ENCODE data around the gene NUBP2. TPM values are rescaled to one million over a fixed set of nuclear protein-coding genes. Genes with fewer than 3 reads are reported as not detected.

Gene NUBP2
- total RNA-seq, 1 experiment from 2014 or later: 89.2 TPM

DNA sequence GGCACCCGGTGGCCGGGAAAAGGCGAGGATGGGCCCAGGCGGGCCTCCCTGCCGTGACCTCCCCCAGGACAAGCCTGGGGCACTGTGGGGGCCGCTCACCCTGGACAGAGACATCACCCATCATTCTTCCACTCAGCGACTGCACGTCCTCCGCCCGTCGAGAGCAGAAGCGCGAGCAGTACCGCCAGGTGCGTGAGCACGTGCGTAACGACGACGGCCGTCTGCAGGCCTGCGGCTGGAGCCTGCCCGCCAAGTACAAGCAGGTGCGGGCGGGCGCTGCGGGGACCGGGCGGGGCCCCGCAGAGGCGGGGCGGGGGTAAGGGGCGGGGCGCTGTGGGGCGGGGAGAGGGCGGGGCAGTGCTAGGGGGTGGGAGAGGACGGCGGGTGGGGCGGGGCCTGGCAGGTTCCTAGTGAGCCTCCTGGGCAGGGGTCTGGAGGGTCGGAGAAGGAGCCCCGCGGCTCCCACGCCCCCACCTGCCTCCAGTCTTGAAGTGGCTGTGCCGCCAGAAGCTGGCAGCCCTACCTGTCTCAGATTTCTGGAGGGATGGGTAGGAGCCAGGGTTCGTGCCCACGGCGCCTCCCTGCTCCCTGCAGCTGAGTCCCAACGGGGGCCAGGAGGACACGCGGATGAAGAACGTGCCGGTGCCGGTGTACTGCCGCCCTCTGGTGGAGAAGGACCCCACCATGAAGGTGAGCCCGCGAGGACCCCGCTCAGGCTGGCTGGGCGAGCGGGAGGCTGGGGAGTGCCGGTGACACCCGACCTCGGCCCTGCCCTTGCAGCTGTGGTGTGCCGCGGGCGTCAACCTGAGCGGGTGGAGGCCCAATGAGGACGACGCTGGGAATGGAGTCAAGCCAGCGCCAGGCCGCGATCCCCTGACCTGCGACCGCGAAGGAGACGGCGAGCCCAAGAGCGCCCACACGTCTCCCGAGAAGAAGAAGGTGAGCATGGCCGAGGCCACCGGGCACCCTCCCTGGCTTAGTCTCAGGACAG is 18.9 kb upstream of the NUBP2 start (continued):
- TF ChIP-seq, protein P1, sequence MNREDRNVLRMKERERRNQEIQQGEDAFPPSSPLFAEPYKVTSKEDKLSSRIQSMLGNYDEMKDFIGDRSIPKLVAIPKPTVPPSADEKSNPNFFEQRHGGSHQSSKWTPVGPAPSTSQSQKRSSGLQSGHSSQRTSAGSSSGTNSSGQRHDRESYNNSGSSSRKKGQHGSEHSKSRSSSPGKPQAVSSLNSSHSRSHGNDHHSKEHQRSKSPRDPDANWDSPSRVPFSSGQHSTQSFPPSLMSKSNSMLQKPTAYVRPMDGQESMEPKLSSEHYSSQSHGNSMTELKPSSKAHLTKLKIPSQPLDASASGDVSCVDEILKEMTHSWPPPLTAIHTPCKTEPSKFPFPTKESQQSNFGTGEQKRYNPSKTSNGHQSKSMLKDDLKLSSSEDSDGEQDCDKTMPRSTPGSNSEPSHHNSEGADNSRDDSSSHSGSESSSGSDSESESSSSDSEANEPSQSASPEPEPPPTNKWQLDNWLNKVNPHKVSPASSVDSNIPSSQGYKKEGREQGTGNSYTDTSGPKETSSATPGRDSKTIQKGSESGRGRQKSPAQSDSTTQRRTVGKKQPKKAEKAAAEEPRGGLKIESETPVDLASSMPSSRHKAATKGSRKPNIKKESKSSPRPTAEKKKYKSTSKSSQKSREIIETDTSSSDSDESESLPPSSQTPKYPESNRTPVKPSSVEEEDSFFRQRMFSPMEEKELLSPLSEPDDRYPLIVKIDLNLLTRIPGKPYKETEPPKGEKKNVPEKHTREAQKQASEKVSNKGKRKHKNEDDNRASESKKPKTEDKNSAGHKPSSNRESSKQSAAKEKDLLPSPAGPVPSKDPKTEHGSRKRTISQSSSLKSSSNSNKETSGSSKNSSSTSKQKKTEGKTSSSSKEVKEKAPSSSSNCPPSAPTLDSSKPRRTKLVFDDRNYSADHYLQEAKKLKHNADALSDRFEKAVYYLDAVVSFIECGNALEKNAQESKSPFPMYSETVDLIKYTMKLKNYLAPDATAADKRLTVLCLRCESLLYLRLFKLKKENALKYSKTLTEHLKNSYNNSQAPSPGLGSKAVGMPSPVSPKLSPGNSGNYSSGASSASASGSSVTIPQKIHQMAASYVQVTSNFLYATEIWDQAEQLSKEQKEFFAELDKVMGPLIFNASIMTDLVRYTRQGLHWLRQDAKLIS (CRISPR knock-in tag; IDR thresholded peaks at IDR 0.05; ENCODE audit: borderline replicate concordance): peak; percentile 45; the same call in 1 of the 2 replicates
- TF ChIP-seq ZNF425 (CRISPR knock-in tag; conservative IDR thresholded peaks at IDR 0.05) (no peak), ZNF396 (CRISPR knock-in tag; IDR thresholded peaks at IDR 0.05; ENCODE audit: borderline replicate concordance) (no peak), ZNF232 (CRISPR knock-in tag; IDR thresholded peaks at IDR 0.05) (peak; percentile 72; the same call in 1 of the 2 replicates), NFYB (CRISPR knock-in tag; conservative IDR thresholded peaks at IDR 0.05; ENCODE audit: low read depth) (peak; percentile 46), IRF2 (CRISPR knock-in tag; IDR thresholded peaks at IDR 0.05; ENCODE audit: borderline replicate concordance, low read depth) (0 out of 2 replicates have a peak, but pooled peaks have one; percentile 73), SMAD3 (CRISPR knock-in tag; IDR thresholded peaks at IDR 0.05; ENCODE audit: borderline replicate concordance) (peak; percentile 96), FOXK1 (CRISPR knock-in tag; IDR thresholded peaks at IDR 0.05) (peak; percentile 86), NR2C2 (CRISPR knock-in tag; IDR thresholded peaks at IDR 0.05) (peak; percentile 64; the same call in 1 of the 2 replicates), ZNF532 (CRISPR knock-in tag; IDR thresholded peaks at IDR 0.05; ENCODE audit: borderline replicate concordance) (0 out of 2 replicates have a peak, but pooled peaks have one; percentile 44), E2F4 (CRISPR knock-in tag; IDR thresholded peaks at IDR 0.05; ENCODE audit: borderline replicate concordance, low read depth) (peak; percentile 68; the same call in 1 of the 2 replicates), ZNF121 (CRISPR knock-in tag; IDR thresholded peaks at IDR 0.05) (0 out of 2 replicates have a peak, but pooled peaks have one; percentile 64), OVOL2 (CRISPR knock-in tag; IDR thresholded peaks at IDR 0.05; ENCODE audit: borderline replicate concordance) (no peak), TEAD1 (CRISPR knock-in tag; IDR thresholded peaks at IDR 0.05) (peak; percentile 84; the same call in 1 of the 2 replicates), GABPB1 (CRISPR knock-in tag; IDR thresholded peaks at IDR 0.05) (no peak), GRHL2 (CRISPR knock-in tag; IDR thresholded peaks at IDR 0.05; ENCODE audit: insufficient replicate concordance, severe bottlenecking) (no peak), JAZF1 (CRISPR knock-in tag; IDR thresholded peaks at IDR 0.05) (no peak), FOXP1 (CRISPR knock-in tag; IDR thresholded peaks at IDR 0.05; ENCODE audit: borderline replicate concordance) (peak; percentile 91)
- TF ChIP-seq, protein P2, sequence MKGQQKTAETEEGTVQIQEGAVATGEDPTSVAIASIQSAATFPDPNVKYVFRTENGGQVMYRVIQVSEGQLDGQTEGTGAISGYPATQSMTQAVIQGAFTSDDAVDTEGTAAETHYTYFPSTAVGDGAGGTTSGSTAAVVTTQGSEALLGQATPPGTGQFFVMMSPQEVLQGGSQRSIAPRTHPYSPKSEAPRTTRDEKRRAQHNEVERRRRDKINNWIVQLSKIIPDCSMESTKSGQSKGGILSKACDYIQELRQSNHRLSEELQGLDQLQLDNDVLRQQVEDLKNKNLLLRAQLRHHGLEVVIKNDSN (CRISPR knock-in tag; IDR thresholded peaks at IDR 0.05): peak; percentile 69; the same call in 1 of the 2 replicates
- TF ChIP-seq, protein P3, sequence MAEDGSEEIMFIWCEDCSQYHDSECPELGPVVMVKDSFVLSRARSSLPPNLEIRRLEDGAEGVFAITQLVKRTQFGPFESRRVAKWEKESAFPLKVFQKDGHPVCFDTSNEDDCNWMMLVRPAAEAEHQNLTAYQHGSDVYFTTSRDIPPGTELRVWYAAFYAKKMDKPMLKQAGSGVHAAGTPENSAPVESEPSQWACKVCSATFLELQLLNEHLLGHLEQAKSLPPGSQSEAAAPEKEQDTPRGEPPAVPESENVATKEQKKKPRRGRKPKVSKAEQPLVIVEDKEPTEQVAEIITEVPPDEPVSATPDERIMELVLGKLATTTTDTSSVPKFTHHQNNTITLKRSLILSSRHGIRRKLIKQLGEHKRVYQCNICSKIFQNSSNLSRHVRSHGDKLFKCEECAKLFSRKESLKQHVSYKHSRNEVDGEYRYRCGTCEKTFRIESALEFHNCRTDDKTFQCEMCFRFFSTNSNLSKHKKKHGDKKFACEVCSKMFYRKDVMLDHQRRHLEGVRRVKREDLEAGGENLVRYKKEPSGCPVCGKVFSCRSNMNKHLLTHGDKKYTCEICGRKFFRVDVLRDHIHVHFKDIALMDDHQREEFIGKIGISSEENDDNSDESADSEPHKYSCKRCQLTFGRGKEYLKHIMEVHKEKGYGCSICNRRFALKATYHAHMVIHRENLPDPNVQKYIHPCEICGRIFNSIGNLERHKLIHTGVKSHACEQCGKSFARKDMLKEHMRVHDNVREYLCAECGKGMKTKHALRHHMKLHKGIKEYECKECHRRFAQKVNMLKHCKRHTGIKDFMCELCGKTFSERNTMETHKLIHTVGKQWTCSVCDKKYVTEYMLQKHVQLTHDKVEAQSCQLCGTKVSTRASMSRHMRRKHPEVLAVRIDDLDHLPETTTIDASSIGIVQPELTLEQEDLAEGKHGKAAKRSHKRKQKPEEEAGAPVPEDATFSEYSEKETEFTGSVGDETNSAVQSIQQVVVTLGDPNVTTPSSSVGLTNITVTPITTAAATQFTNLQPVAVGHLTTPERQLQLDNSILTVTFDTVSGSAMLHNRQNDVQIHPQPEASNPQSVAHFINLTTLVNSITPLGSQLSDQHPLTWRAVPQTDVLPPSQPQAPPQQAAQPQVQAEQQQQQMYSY (CRISPR knock-in tag; IDR thresholded peaks at IDR 0.05): 0 out of 2 replicates have a peak, but pooled peaks have one; percentile 52
